Calu3 (cell line): ENCODE results near the gene KRT5. TPM values are rescaled to one million over a fixed set of nuclear protein-coding genes. Genes with fewer than 3 reads are reported as not detected.

Experiments used
- Bru-seq: library from RNA; stranded (reverse); fragments of 400-500 nt; gene quantifications from one replicate; lab custom pipeline; 2021; lab: Mats Ljungman, UMichigan
- BruChase-seq, 2 experiments: library from RNA; stranded (reverse); fragments of 400-500 nt; gene quantifications; one replicate each; lab custom pipeline; 2021; lab: Mats Ljungman, UMichigan
- BruUV-seq: library from RNA; stranded (reverse); fragments of 400-500 nt; replicated peaks from 2 replicates; lab custom pipeline; 2021; lab: Mats Ljungman, UMichigan
- CTCF ChIA-PET: fragments of 300-600 bp; sonication (Branson Sonifier 250); formaldehyde crosslinking; loops from one replicate; lab custom pipeline; 2022; ENCODE audit warnings: antibody characterized with exemption; lab: Charles Lee
- DNase-seq: peaks from one replicate; pipeline ENCODE4 v3.0.0; 2022
- H3K27ac Mint-ChIP-seq: one replicate; pipeline ENCODE4 v1.8.0; 2022; ENCODE audit warnings: mixed read lengths; ENCODE audit not compliant: unreplicated experiment
- H3K27me3 Mint-ChIP-seq: one replicate; pipeline ENCODE4 v1.8.0; 2022; ENCODE audit warnings: mixed read lengths; ENCODE audit not compliant: unreplicated experiment
- H3K36me3 Mint-ChIP-seq: one replicate; pipeline ENCODE4 v1.8.0; 2022; ENCODE audit warnings: mild to moderate bottlenecking, moderate library complexity, mixed read lengths; ENCODE audit not compliant: insufficient read depth, unreplicated experiment
- H3K4me1 Mint-ChIP-seq: one replicate; pipeline ENCODE4 v1.8.0; 2022; ENCODE audit warnings: mild to moderate bottlenecking, low read depth, mixed read lengths; ENCODE audit not compliant: unreplicated experiment
- H3K4me3 Mint-ChIP-seq: one replicate; pipeline ENCODE4 v1.8.0; 2022; ENCODE audit warnings: mild to moderate bottlenecking, low read depth, moderate library complexity, mixed read lengths; ENCODE audit not compliant: unreplicated experiment
- H3K9me3 Mint-ChIP-seq: one replicate; pipeline ENCODE4 v1.8.0; 2022; ENCODE audit warnings: low read depth, mixed read lengths; ENCODE audit not compliant: unreplicated experiment
- CTCF ChIP-seq: fragments of 200-600 bp; IDR thresholded peaks from one replicate; pipeline ENCODE4 v1.8.0; 2022; ENCODE audit warnings: antibody characterized with exemption; ENCODE audit not compliant: unreplicated experiment
- intact Hi-C: fragments of 100-400 bp; cut with micrococcal nuclease; formaldehyde crosslinking; loops from one replicate; pipeline ENCODE4 v1.10.0; 2022; ENCODE audit not compliant: unreplicated experiment
- long read RNA-seq: library from polyadenylated mRNA; stranded (forward); transcript quantifications from one replicate; pipeline ENCODE4 v2.0.0, GENCODE V29; 2022
- total RNA-seq: library from RNA; stranded (reverse); gene quantifications from 2 replicates; pipeline ENCODE4 v1.2.3, GENCODE V29; 2022

The KRT5 gene
- total RNA-seq (0.32 and 1.3 TPM in 2 replicates), Bru-seq, nascent RNA (percentile 16 among the genes with signal in this experiment), BruChase-seq, experiment 1, labeled RNA remaining after a 6-hour chase (percentile 10 among the genes with signal in this experiment), BruChase-seq, experiment 2, labeled RNA remaining after a 2-hour chase (percentile 22 among the genes with signal in this experiment)
- long read RNA-seq, result 0 reads

- no TSS peak for BruUV-seq
- Mint-ChIP-seq H3K36me3 (no peaks in the 10 kb centered on the region), H3K4me1 (peaks cover 12% of the 10 kb centered on the region), H3K4me3 (no peak within 1 kb of the TSS), H3K27me3 (peaks cover 31% of the 10 kb centered on the region), H3K9me3 (no peaks in the 10 kb centered on the region), H3K27ac (no peak within 1 kb of the TSS)
- TF ChIP-seq CTCF, result no peak
- no peak for DNase-seq
- intact Hi-C loops, result no loop called here
- CTCF ChIA-PET, result interaction anchor here (1.4 kb wide), 1 partner anchor 13 kb away, joined by 4 read pairs; no protein-coding TSS in a partner anchor
Measured at GRCh38 chr12:52519826-52520662, at the start of gene KRT5. Gene KRT5, minus strand, starts transcription at chr12:52520394. Its CDS starts 98 bp downstream, at chr12:52520296.

DNA sequence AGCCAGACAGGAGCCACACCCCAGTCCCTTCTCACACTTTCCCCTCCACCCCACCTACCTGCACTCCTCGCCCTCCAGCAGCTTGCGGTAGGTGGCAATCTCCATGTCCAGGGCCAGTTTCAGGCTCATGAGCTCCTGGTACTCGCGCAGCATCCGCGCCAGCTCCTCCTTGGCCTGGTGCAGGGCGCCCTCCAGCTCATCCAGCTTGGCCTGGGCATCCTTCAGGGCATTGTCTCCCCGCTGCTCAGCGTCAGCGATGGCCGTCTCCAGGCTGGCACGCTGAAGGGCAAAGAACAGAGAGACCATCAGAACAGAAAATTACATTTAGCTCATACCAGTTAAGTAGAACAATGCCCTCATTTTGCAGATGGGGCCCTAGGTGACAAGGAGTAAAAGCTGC lies 47.9 kb upstream of the KRT5 start:
- H3K9me3 Mint-ChIP-seq, result no peaks in the 10 kb centered on the region
- no TSS peak for BruUV-seq
- H3K4me3 Mint-ChIP-seq, result no peak overlapping the region
- intact Hi-C loops, result no loop called here
- CTCF ChIA-PET, result no interaction called here
- TF ChIP-seq CTCF, result no peak
- DNase-seq, result no peak
- no peaks in the 10 kb centered on the region for H3K36me3 Mint-ChIP-seq
- peaks cover 95% of the 10 kb centered on the region for H3K27me3 Mint-ChIP-seq
- H3K27ac Mint-ChIP-seq, result no peak overlapping the region
- H3K4me1 Mint-ChIP-seq, result no peaks in the 10 kb centered on the region

GRCh38 chr12:52566847-52567291 lies 46.7 kb upstream of the KRT5 start:
- CTCF ChIA-PET, result no interaction called here
- intact Hi-C loops, result no loop called here
- no TSS peak for BruUV-seq
- Mint-ChIP-seq H3K9me3 (no peaks in the 10 kb centered on the region), H3K36me3 (no peaks in the 10 kb centered on the region), H3K4me1 (no peaks in the 10 kb centered on the region), H3K27ac (no peak overlapping the region), H3K27me3 (peaks cover 84% of the 10 kb centered on the region), H3K4me3 (no peak overlapping the region)
- no peak for TF ChIP-seq CTCF
- no peak for DNase-seq

- Mint-ChIP-seq H3K27ac (no peak overlapping the region), H3K36me3 (no peaks in the 10 kb centered on the region), H3K27me3 (peaks cover 84% of the 10 kb centered on the region), H3K4me1 (no peaks in the 10 kb centered on the region), H3K4me3 (no peak overlapping the region), H3K9me3 (no peaks in the 10 kb centered on the region)
- TF ChIP-seq CTCF, result no peak
- CTCF ChIA-PET, result no interaction called here
- intact Hi-C loops, result no loop called here
- BruUV-seq, result no TSS peak
- DNase-seq, result no peak
Measured at GRCh38 chr12:52564582-52564981, 44.4 kb upstream of the KRT5 start.
